Muscle layer of duodenum (tissue), 2 donors: Measurements from ENCODE around the gene TMEM196.
"Not testable (repeated sequence)": the region's sequence is repeated elsewhere in the genome, so short reads cannot be mapped to it uniquely, and the experiment has no call there.

ENCODE experiments used
- H3K27ac ChIP-seq: one replicate; pipeline ENCODE4 v1.7.0; 2013; ENCODE audit warnings: mild to moderate bottlenecking, low read length
- H3K27me3 ChIP-seq: one replicate; pipeline ENCODE4 v1.7.0; 2013; ENCODE audit warnings: low read depth, mild to moderate bottlenecking, control low read depth, low read length
- H3K36me3 ChIP-seq, 2 donors: one replicate each; pipeline ENCODE4 v1.7.0; 2013; ENCODE audit warnings: low read length in 2 of 2, control low read depth in 1 of 2, mild to moderate bottlenecking in 1 of 2; ENCODE audit not compliant: insufficient read depth in 2 of 2, control insufficient read depth in 1 of 2
- H3K4me1 ChIP-seq, 2 donors: one replicate each; pipeline ENCODE4 v1.7.0; 2013; ENCODE audit warnings: low read length in 2 of 2, mild to moderate bottlenecking in 2 of 2, control low read depth in 1 of 2, moderate library complexity in 1 of 2; ENCODE audit not compliant: insufficient read depth in 2 of 2, control insufficient read depth in 1 of 2
- H3K4me3 ChIP-seq, 2 donors: one replicate each; pipeline ENCODE4 v1.7.0; 2013; ENCODE audit warnings: low read length in 2 of 2, low read depth in 1 of 2, mild to moderate bottlenecking in 1 of 2
- H3K9me3 ChIP-seq, 2 donors: one replicate each; pipeline ENCODE4 v1.7.0; 2013; ENCODE audit warnings: low read length in 2 of 2, control low read depth in 1 of 2, mild to moderate bottlenecking in 1 of 2; ENCODE audit not compliant: control insufficient read depth in 1 of 2
- donor health status: healthy.

TMEM196 gene

GRCh38 chr7:19707240-19707639 lies 66.2 kb downstream of the TMEM196 start:
- Histone ChIP-seq H3K27me3 (no peaks in the 10 kb centered on the region), H3K27ac (no peak overlapping the region), H3K4me1 (peaks cover 15 to 22% of the 10 kb centered on the region in 2 donors), H3K4me3 (peak overlapping the region; percentile 99), H3K36me3 (peaks cover 0 to 9% of the 10 kb centered on the region in 2 donors), H3K9me3 (no peaks in the 10 kb centered on the region)

GRCh38 chr7:19705663-19706062 lies 67.8 kb downstream of the TMEM196 start:
- Histone ChIP-seq H3K27me3 (no peaks in the 10 kb centered on the region), H3K4me1 (peaks cover 15 to 22% of the 10 kb centered on the region in 2 donors), H3K27ac (no peak overlapping the region), H3K4me3 (no peak overlapping the region), H3K36me3 (peaks cover 3 to 9% of the 10 kb centered on the region in 2 donors), H3K9me3 (no peaks in the 10 kb centered on the region)

DNA sequence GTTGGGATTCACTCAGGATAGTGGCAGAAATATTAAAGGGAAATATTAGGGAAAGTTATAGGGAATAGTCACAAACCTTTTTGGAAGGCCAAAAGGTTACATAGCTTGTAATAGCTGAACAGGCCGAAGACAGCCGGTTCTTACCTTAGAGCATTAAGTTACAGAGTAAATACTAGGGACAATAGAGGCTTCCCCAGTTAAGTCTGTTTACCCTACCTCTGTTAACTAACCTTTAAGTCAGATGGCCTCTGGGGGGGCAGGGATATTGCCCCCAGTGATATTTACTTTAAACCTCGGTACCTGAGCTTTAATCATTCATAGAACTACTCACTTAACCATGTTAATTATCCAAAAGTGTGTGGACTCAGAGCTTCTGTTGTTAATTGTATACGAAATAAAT lies 71.9 kb downstream of the TMEM196 start:
- no peaks in the 10 kb centered on the region for H3K4me1 ChIP-seq
- no peaks in the 10 kb centered on the region for H3K9me3 ChIP-seq
- H3K27me3 ChIP-seq = no peaks in the 10 kb centered on the region
- H3K27ac ChIP-seq = no peak overlapping the region
- H3K36me3 ChIP-seq = peaks cover 13 to 22% of the 10 kb centered on the region in 2 donors
- no peak overlapping the region for H3K4me3 ChIP-seq

- Histone ChIP-seq H3K27me3 (no peaks in the 10 kb centered on the region), H3K9me3 (no peaks in the 10 kb centered on the region), H3K4me1 (no peaks in the 10 kb centered on the region), H3K27ac (no peak overlapping the region), H3K4me3 (no peak overlapping the region), H3K36me3 (peaks cover 13 to 23% of the 10 kb centered on the region in 2 donors)
These were observed 72.5 kb downstream of the TMEM196 start for GRCh38 chr7:19700936-19701335.

DNA sequence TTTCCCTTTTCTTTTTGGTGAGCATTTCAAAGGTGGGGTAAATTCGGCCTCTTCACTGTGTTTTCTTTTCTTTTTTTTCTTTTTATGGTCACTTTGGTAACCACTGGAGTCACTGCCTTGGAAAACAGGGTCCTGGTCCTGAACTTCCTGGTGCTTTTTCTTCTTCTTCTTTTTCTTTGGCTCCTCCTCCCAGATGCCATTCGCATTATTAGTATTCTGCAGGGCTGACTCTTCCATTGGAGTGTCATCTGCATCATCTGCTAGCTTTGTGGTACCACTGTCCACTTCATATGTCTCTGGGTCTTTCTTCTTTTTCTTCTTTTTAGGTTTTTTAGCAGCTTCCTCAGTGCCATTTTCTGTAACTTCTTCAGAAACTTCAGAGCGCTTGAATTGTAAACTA lies 75.1 kb downstream of the TMEM196 start:
- peaks cover 13 to 23% of the 10 kb centered on the region in 2 donors for H3K36me3 ChIP-seq
- H3K4me1 ChIP-seq = no peaks in the 10 kb centered on the region
- H3K9me3 ChIP-seq = no peaks in the 10 kb centered on the region
- H3K4me3 ChIP-seq = no peak overlapping the region
- no peaks in the 10 kb centered on the region for H3K27me3 ChIP-seq
- H3K27ac ChIP-seq = no peak overlapping the region

DNA sequence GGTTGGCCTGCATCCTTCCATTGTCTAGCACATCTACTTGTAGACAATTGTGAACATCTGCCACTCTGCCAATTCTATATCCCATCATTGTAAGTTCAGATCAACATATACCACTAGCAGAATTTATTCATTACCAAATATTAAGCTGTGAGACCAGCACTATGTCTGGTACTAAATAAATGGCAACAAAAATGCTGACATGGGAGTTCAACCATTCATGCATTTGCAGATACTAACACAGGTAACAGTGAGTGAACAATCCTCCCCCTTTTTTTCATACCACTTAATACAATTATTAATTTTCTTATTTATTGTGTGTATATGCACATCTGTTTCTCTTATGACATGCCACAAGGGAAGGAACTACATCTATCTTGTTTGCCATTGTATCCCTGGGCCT lies 76.5 kb downstream of the TMEM196 start:
- Histone ChIP-seq H3K27ac (no peak overlapping the region), H3K4me3 (no peak overlapping the region)

GRCh38 chr7:19692111-19692828 lies 81.1 kb downstream of the TMEM196 start:
- Histone ChIP-seq H3K9me3 (no peaks in the 10 kb centered on the region), H3K4me1 (no peaks in the 10 kb centered on the region), H3K27me3 (no peaks in the 10 kb centered on the region), H3K36me3 (peaks cover 6 to 10% of the 10 kb centered on the region in 2 donors), H3K27ac (no peak overlapping the region), H3K4me3 (no peak overlapping the region)

More for the DNA sequence above, 76.5 kb downstream of the TMEM196 start:
- Histone ChIP-seq H3K36me3 (peaks cover 12 to 20% of the 10 kb centered on the region in 2 donors), H3K27me3 (no peaks in the 10 kb centered on the region), H3K9me3 (no peaks in the 10 kb centered on the region), H3K4me1 (no peaks in the 10 kb centered on the region)

GRCh38 chr7:19690736-19691135 lies 82.7 kb downstream of the TMEM196 start:
- Histone ChIP-seq H3K27ac (no peak overlapping the region), H3K36me3 (peaks cover 0 to under 1% of the 10 kb centered on the region in 2 donors), H3K4me3 (no peak overlapping the region), H3K4me1 (no peaks in the 10 kb centered on the region), H3K9me3 (no peaks in the 10 kb centered on the region), H3K27me3 (no peaks in the 10 kb centered on the region)

- not testable (repeated sequence) for H3K9me3 ChIP-seq, H3K27ac ChIP-seq, H3K27me3 ChIP-seq, H3K4me1 ChIP-seq, H3K4me3 ChIP-seq, H3K36me3 ChIP-seq
These were observed 84.3 kb downstream of the TMEM196 start for GRCh38 chr7:19689130-19689529.

DNA sequence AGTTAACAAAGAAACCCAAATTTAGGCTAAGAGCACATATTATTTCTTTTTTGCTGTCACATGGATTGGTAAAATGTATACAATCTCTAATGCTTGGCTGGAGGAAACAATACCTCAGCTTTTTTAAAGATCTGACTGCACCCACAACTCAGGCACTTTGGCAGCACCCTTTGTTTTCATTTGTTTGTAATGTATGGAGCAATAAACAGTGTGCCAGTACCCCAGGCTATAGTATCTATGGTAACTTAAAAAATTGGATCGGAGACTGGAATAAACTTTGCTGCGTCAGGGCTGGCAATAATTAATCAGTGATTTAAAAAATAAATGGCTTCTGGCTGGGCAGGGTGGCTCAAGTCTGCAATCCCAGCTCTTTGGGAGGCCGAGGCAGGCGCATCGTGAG lies 91.8 kb downstream of the TMEM196 start:
- no peak overlapping the region for H3K4me3 ChIP-seq
- no peaks in the 10 kb centered on the region for H3K4me1 ChIP-seq
- H3K36me3 ChIP-seq = no peaks in the 10 kb centered on the region
- H3K27ac ChIP-seq = no peak overlapping the region
- H3K27me3 ChIP-seq = no peaks in the 10 kb centered on the region
- H3K9me3 ChIP-seq = no peaks in the 10 kb centered on the region

- H3K4me3 ChIP-seq = no peak overlapping the region
- no peaks in the 10 kb centered on the region for H3K9me3 ChIP-seq
- H3K27me3 ChIP-seq = no peaks in the 10 kb centered on the region
- no peaks in the 10 kb centered on the region for H3K4me1 ChIP-seq
- H3K36me3 ChIP-seq = no peaks in the 10 kb centered on the region
- H3K27ac ChIP-seq = no peak overlapping the region
These were observed 96.2 kb downstream of the TMEM196 start for GRCh38 chr7:19677180-19677579.

- Histone ChIP-seq H3K4me1 (no peaks in the 10 kb centered on the region), H3K27me3 (no peaks in the 10 kb centered on the region), H3K9me3 (no peaks in the 10 kb centered on the region), H3K27ac (no peak overlapping the region), H3K36me3 (no peaks in the 10 kb centered on the region), H3K4me3 (no peak overlapping the region)
These were observed 97.6 kb downstream of the TMEM196 start for GRCh38 chr7:19675816-19676215.
